K562 (cell line): Measurements from ENCODE around the gene GMDS.

Experiments
- BRD4 ChIP-seq: fragments of 200-600 bp; sonication (generic); IDR thresholded peaks from 2 replicates; pipeline ENCODE4 v1.6.1; 2017; ENCODE audit warnings: inconsistent platforms
- CEBPB ChIP-seq: fragments of 450-650 bp; IDR thresholded peaks from 2 replicates; pipeline ENCODE4 v1.6.1; 2016; ENCODE audit warnings: missing genetic modification characterization, missing compliant biosample characterization
- CTCF ChIP-seq, 3 experiments: IDR thresholded peaks in 2 of 3; conservative IDR thresholded peaks in 1 of 3; 2 replicates each; pipeline ENCODE4 v1.5.1; 2011 to 2012; ENCODE audit warnings: low read length in 3 of 3, mild to moderate bottlenecking in 3 of 3, control low read depth in 2 of 3, improper control_type of control experiment in 1 of 3, inconsistent platforms in 1 of 3, low read depth in 1 of 3, mixed read lengths in 1 of 3, moderate library complexity in 1 of 3; ENCODE audit not compliant: insufficient read depth in 2 of 3
- GABPA ChIP-seq: fragments of 200-800 bp; sonication (Bioruptor generic); conservative IDR thresholded peaks from 2 replicates; pipeline ENCODE4 v1.6.1; 2016; ENCODE audit warnings: low read depth, missing genetic modification characterization, missing compliant biosample characterization
- HMG20B ChIP-seq: fragments of 250-450 bp; sonication (Bioruptor Pico); IDR thresholded peaks from 2 replicates; pipeline ENCODE4 v1.5.0; 2021; ENCODE audit warnings: mild to moderate bottlenecking
- MXI1 ChIP-seq: IDR thresholded peaks from 2 replicates; pipeline ENCODE4 v1.6.1; 2011; ENCODE audit warnings: low read depth, mild to moderate bottlenecking, improper control_type of control experiment, low read length
- POLR2A ChIP-seq: fragments of 450-650 bp; conservative IDR thresholded peaks from 2 replicates; pipeline ENCODE4 v1.6.1; 2016
- RBM15 ChIP-seq: fragments of 200-400 bp; formaldehyde crosslinking; IDR thresholded peaks from 2 replicates; pipeline ENCODE4 v1.6.1; 2018; ENCODE audit warnings: mild to moderate bottlenecking, low read length, moderate library complexity; ENCODE audit not compliant: insufficient read depth
- RFX5 ChIP-seq: IDR thresholded peaks from 2 replicates; pipeline ENCODE4 v1.6.1; 2011; ENCODE audit warnings: low read depth, mild to moderate bottlenecking, improper control_type of control experiment, low read length
- SIN3A ChIP-seq, 2 experiments: fragments of 150-350 bp in 1 of 2; IDR thresholded peaks; 2 replicates each; pipeline ENCODE4 v1.6.1; 2011 to 2016; ENCODE audit warnings: borderline replicate concordance in 2 of 2, low read depth in 2 of 2, low read length in 2 of 2, mild to moderate bottlenecking in 2 of 2, moderate library complexity in 2 of 2; ENCODE audit not compliant: control insufficient read depth in 1 of 2
- SP1 ChIP-seq: sonication (generic); formaldehyde crosslinking; IDR thresholded peaks from 2 replicates; pipeline ENCODE4 v1.8.1; 2022; ENCODE audit warnings: mild to moderate bottlenecking, missing genetic modification reagents
- ZNF24 ChIP-seq: fragments of 450-650 bp; IDR thresholded peaks from 2 replicates; pipeline ENCODE4 v1.6.1; 2016
- TF ChIP-seq, protein P1 (sequence below): sonication (generic); formaldehyde crosslinking; IDR thresholded peaks from 2 replicates; pipeline ENCODE4 v1.9.0; 2022; ENCODE audit warnings: mild to moderate bottlenecking, missing genetic modification reagents
- TF ChIP-seq, protein P2 (sequence below): fragments of 250-450 bp; sonication (Bioruptor Pico); IDR thresholded peaks from 2 replicates; pipeline ENCODE4 v1.8.0; 2021; ENCODE audit warnings: mild to moderate bottlenecking, moderate library complexity

GRCh38 chr6:2254747-2255146 is 9.3 kb upstream of the GMDS start:
- TF ChIP-seq BRD4: no peak
- no peak for TF ChIP-seq MXI1
- TF ChIP-seq CEBPB: no peak
- no peak for TF ChIP-seq SP1 (CRISPR knock-in tag)
- TF ChIP-seq SIN3A (IDR thresholded peaks at IDR 0.05; ENCODE audit: borderline replicate concordance in 2 of 2, control insufficient read depth in 1 of 2, low read depth in 2 of 2, low read length in 2 of 2): no peak
- TF ChIP-seq HMG20B: no peak
- TF ChIP-seq POLR2A: no peak
- TF ChIP-seq GABPA: no peak
- TF ChIP-seq RFX5: no peak
- no peak for TF ChIP-seq CTCF (IDR thresholded peaks at IDR 0.05 in 2 of 3, conservative IDR thresholded peaks at IDR 0.05 in 1 of 3; ENCODE audit: insufficient read depth in 2 of 3, low read depth in 1 of 3, low read length in 3 of 3)
- TF ChIP-seq, protein P1, sequence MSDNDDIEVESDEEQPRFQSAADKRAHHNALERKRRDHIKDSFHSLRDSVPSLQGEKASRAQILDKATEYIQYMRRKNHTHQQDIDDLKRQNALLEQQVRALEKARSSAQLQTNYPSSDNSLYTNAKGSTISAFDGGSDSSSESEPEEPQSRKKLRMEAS (CRISPR knock-in tag): no peak
- TF ChIP-seq, protein P2, sequence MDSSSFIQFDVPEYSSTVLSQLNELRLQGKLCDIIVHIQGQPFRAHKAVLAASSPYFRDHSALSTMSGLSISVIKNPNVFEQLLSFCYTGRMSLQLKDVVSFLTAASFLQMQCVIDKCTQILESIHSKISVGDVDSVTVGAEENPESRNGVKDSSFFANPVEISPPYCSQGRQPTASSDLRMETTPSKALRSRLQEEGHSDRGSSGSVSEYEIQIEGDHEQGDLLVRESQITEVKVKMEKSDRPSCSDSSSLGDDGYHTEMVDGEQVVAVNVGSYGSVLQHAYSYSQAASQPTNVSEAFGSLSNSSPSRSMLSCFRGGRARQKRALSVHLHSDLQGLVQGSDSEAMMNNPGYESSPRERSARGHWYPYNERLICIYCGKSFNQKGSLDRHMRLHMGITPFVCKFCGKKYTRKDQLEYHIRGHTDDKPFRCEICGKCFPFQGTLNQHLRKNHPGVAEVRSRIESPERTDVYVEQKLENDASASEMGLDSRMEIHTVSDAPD (CRISPR knock-in tag): no peak
- no peak for TF ChIP-seq ZNF24
- no peak for TF ChIP-seq RBM15
